A549 (cell line): ENCODE results near the gene PAX3. TPM values are rescaled to one million over a fixed set of nuclear protein-coding genes. Genes with fewer than 3 reads are reported as not detected.

Source experiments
- ATAC-seq, 2 experiments: fragments of 200-7000 bp in 1 of 2; fragments of >200 bp in 1 of 2; cut with Nextera tagmentation in 1 of 2; cut with Tn5 transposase in 1 of 2; 3 replicates each; pipeline versions ENCODE4 v1.8.0 to v1.9.1; 2018 to 2020; ENCODE audit warnings: mild to moderate bottlenecking in 1 of 2, moderate library complexity in 1 of 2
- CTCF ChIA-PET: fragments of 300-600 bp; sonication (Branson Sonifier 250); formaldehyde crosslinking; extraction: SDS; loops from one replicate; lab custom pipeline; 2021; ENCODE audit warnings: antibody characterized with exemption, inconsistent platforms; lab: Yijun Ruan, JAX
- POLR2A ChIA-PET: fragments of 350-600 bp; formaldehyde crosslinking; extraction: SDS; loops from one replicate; lab custom pipeline; 2021; ENCODE audit warnings: antibody characterized with exemption, inconsistent platforms; lab: Yijun Ruan, JAX
- DNase-seq, 2 experiments: peaks; one replicate each; pipeline versions ENCODE4 v3.0.0 to v3.0.0-alpha.2; 2011 to 2016; ENCODE audit warnings: low read depth in 1 of 2, low spot score in 1 of 2
- FAIRE-seq: peaks from 2 replicates; lab custom pipeline; 2011; peaks lifted over from hg19 to GRCh38; lab: Jason Lieb, UNC
- H3K27ac ChIP-seq, 2 experiments: fragments of >200 bp; sonication (Bioruptor Twin); formaldehyde crosslinking; 3 replicates each; pipeline ENCODE4 v1.5.1; 2016 to 2017
- H3K4me1 ChIP-seq: fragments of >200 bp; sonication (Bioruptor Twin); formaldehyde crosslinking; 3 replicates; pipeline ENCODE4 v1.6.1; 2016
- H3K4me2 ChIP-seq: fragments of >200 bp; sonication (Bioruptor Twin); formaldehyde crosslinking; 3 replicates; pipeline ENCODE4 v1.6.1; 2016
- H3K4me3 ChIP-seq: fragments of >200 bp; sonication (Bioruptor Twin); formaldehyde crosslinking; 3 replicates; pipeline ENCODE4 v1.5.1; 2016
- H3K9me3 ChIP-seq: fragments of >200 bp; sonication (Bioruptor Twin); formaldehyde crosslinking; 3 replicates; pipeline ENCODE4 v1.6.1; 2016
- BHLHE40 ChIP-seq: IDR thresholded peaks from 2 replicates; pipeline ENCODE4 v1.6.1; 2012; ENCODE audit warnings: low read depth, low read length, inconsistent platforms
- CBX8 ChIP-seq: fragments of 200-600 bp; sonication (generic); IDR thresholded peaks from 2 replicates; pipeline ENCODE4 v1.6.1; 2016
- CHD2 ChIP-seq: fragments of 150-350 bp; IDR thresholded peaks from 2 replicates; pipeline ENCODE4 v1.6.1; 2014; ENCODE audit warnings: low read length; ENCODE audit not compliant: partially characterized antibody
- EHMT2 ChIP-seq: fragments of 200-600 bp; sonication (generic); IDR thresholded peaks from 2 replicates; pipeline ENCODE4 v1.6.1; 2016; ENCODE audit warnings: antibody characterized with exemption, low read depth, mild to moderate bottlenecking, moderate library complexity
- FOSB ChIP-seq: fragments of 250-450 bp; sonication (Bioruptor Pico); IDR thresholded peaks from 2 replicates; pipeline ENCODE4 v1.5.0; 2020; ENCODE audit warnings: mild to moderate bottlenecking, moderate library complexity
- FOXS1 ChIP-seq: fragments of 250-450 bp; sonication (Bioruptor Pico); IDR thresholded peaks from 2 replicates; pipeline ENCODE4 v1.5.0; 2020; ENCODE audit warnings: mild to moderate bottlenecking, moderate library complexity
- HOXA7 ChIP-seq: fragments of 250-450 bp; sonication (Bioruptor Pico); IDR thresholded peaks from 2 replicates; pipeline ENCODE4 v1.5.0; 2020; ENCODE audit warnings: mild to moderate bottlenecking, moderate library complexity
- HOXB13 ChIP-seq: fragments of 250-450 bp; sonication (Bioruptor Pico); IDR thresholded peaks from 2 replicates; pipeline ENCODE4 v1.5.0; 2020; ENCODE audit warnings: low read depth, mild to moderate bottlenecking, moderate library complexity
- JUNB ChIP-seq: fragments of >200 bp; sonication (Bioruptor Twin); formaldehyde crosslinking; IDR thresholded peaks from 2 replicates; pipeline ENCODE4 v1.6.1; 2016
- KDM1A ChIP-seq: fragments of 200-600 bp; sonication (generic); IDR thresholded peaks from 2 replicates; pipeline ENCODE4 v1.6.1; 2016; ENCODE audit warnings: low read depth, mild to moderate bottlenecking
- KDM5A ChIP-seq: fragments of 200-600 bp; sonication (generic); IDR thresholded peaks from 2 replicates; pipeline ENCODE4 v1.6.1; 2016; ENCODE audit warnings: antibody characterized with exemption, mild to moderate bottlenecking
- MAFK ChIP-seq: fragments of 450-650 bp; IDR thresholded peaks from 2 replicates; pipeline ENCODE4 v1.6.1; 2014; ENCODE audit not compliant: partially characterized antibody
- NPAS2 ChIP-seq: fragments of 250-450 bp; sonication (Bioruptor Pico); IDR thresholded peaks from 2 replicates; pipeline ENCODE4 v1.8.0; 2022; ENCODE audit warnings: mild to moderate bottlenecking, moderate library complexity, borderline replicate concordance
- NR3C1 ChIP-seq: fragments of >200 bp; sonication (Bioruptor Twin); formaldehyde crosslinking; IDR thresholded peaks from 3 replicates; pipeline ENCODE4 v1.6.1; 2017
- POLR2AphosphoS2 ChIP-seq: conservative IDR thresholded peaks from 2 replicates; pipeline ENCODE4 v1.6.1; 2012; ENCODE audit warnings: low read length, improper control_type of control experiment, inconsistent platforms
- RARB ChIP-seq: fragments of 250-450 bp; sonication (Bioruptor Pico); IDR thresholded peaks from 2 replicates; pipeline ENCODE4 v1.8.0; 2021; ENCODE audit warnings: mild to moderate bottlenecking, moderate library complexity
- SREBF2 ChIP-seq: fragments of 450-650 bp; IDR thresholded peaks from 2 replicates; pipeline ENCODE4 v1.6.1; 2014; ENCODE audit warnings: mild to moderate bottlenecking, moderate library complexity
- TFCP2L1 ChIP-seq: fragments of 250-450 bp; sonication (Bioruptor Pico); IDR thresholded peaks from 2 replicates; pipeline ENCODE4 v1.5.0; 2021; ENCODE audit warnings: mild to moderate bottlenecking
- TP53 ChIP-seq: fragments of 250-450 bp; sonication (Bioruptor Pico); IDR thresholded peaks from 2 replicates; pipeline ENCODE4 v1.5.0; 2021; ENCODE audit warnings: mild to moderate bottlenecking, moderate library complexity
- ZC3H11A ChIP-seq: fragments of 450-650 bp; IDR thresholded peaks from 2 replicates; pipeline ENCODE4 v1.6.1; 2014; ENCODE audit warnings: antibody characterized with exemption, mild to moderate bottlenecking
- ZFP36 ChIP-seq: fragments of 450-650 bp; IDR thresholded peaks from 2 replicates; pipeline ENCODE4 v1.6.1; 2014; ENCODE audit warnings: borderline replicate concordance; ENCODE audit not compliant: partially characterized antibody
- WGBS: methylation state at CpG from one replicate; pipeline ENCODE4 v1.1.6; 2017; ENCODE audit errors: missing lambda C conversion rate; 5-methylcytosine and 5-hydroxymethylcytosine counted together
- polyA plus RNA-seq, 4 experiments: library from polyadenylated mRNA; depleted of rRNA in 3 of 4; stranded (reverse); fragments of >200 nt; fragmentation: RNase III in 1 of 4; extraction: RNeasy Plus Mini Kit Qiagen cat#74134 plus additional on column Dnase treatment in 1 of 4; gene quantifications; 2 replicates in 3 of 4; 3 replicates in 1 of 4; pipeline ENCODE4 v1.2.3, GENCODE V29; 2011 to 2017
- TF ChIP-seq, protein P1 (sequence below): IDR thresholded peaks from 2 replicates; pipeline ENCODE4 v1.6.1; 2012
- TF ChIP-seq, protein P2 (sequence below): fragments of >200 bp; sonication (Bioruptor Twin); formaldehyde crosslinking; IDR thresholded peaks from 2 replicates; pipeline ENCODE4 v1.6.1; 2016
- TF ChIP-seq, protein P3 (sequence below): IDR thresholded peaks from 2 replicates; pipeline ENCODE4 v1.6.1; 2012; ENCODE audit warnings: low read depth, borderline replicate concordance
- TF ChIP-seq, protein P4 (sequence below): fragments of >200 bp; sonication (Bioruptor Twin); formaldehyde crosslinking; IDR thresholded peaks from 3 replicates; pipeline ENCODE4 v1.6.1; 2016
- TF ChIP-seq, protein P5 (sequence below): IDR thresholded peaks from 2 replicates; pipeline ENCODE4 v1.6.1; 2012
- TF ChIP-seq, protein P6 (sequence below): fragments of 200-600 bp; sonication (generic); IDR thresholded peaks from 2 replicates; pipeline ENCODE4 v1.6.1; 2016; ENCODE audit warnings: antibody characterized with exemption, mild to moderate bottlenecking, moderate library complexity

PAX3 gene
- polyA plus RNA-seq, 2 of the 4 experiments (the other 2 are of a cell fraction) = not detected

DNA sequence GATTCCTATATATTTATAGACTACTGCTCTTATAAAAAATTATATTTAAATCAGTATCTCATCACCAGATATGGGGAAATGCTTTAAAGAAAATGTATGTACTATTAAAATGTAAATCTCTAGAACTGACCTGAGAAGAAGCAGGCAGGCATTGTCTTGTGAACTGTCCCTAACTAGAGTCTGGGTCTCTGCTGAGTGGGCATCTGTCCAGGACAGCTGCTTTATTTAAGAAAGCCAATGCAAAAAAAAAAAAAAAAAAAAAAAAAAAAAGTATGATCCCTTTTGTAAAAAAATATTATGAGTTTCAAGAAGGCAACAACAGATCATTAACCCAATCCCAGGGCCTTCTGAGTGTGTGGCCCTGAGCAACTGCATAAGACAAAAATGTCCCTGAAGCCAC lies 66.0 kb downstream of the PAX3 start:
- CTCF ChIA-PET = no interaction called here

DNA sequence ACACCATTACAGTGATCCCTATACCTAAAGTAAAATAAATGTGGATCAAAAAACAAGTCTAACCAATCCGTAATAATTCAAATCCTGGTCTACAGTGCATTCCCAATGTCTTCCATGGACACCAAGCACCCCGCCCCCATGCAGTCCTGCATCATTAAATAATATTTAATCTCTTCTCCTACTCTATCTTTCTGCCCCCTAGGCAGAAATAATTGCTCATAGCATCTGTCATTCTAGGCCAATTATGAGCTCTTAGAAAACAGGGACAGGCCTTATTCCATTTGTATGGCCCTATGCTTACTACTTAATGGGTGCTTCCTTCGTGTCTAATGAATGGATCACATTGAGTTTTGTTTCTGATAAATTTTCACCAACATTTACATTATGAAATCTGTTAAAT lies 66.4 kb downstream of the PAX3 start:
- ATAC-seq (no peak), FAIRE-seq (no peak), DNase-seq (no peak)
- TF ChIP-seq TFCP2L1 = no peak
- TF ChIP-seq CHD2 = no peak
- TF ChIP-seq BHLHE40 = no peak
- no peak for TF ChIP-seq TP53
- TF ChIP-seq, protein P1, sequence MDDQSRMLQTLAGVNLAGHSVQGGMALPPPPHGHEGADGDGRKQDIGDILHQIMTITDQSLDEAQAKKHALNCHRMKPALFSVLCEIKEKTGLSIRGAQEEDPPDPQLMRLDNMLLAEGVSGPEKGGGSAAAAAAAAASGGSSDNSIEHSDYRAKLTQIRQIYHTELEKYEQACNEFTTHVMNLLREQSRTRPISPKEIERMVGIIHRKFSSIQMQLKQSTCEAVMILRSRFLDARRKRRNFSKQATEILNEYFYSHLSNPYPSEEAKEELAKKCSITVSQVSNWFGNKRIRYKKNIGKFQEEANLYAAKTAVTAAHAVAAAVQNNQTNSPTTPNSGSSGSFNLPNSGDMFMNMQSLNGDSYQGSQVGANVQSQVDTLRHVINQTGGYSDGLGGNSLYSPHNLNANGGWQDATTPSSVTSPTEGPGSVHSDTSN = no peak
- TF ChIP-seq, protein P2, sequence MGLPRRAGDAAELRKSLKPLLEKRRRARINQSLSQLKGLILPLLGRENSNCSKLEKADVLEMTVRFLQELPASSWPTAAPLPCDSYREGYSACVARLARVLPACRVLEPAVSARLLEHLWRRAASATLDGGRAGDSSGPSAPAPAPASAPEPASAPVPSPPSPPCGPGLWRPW = no peak
- TF ChIP-seq KDM1A = no peak
- TF ChIP-seq NR3C1 = no peak
- TF ChIP-seq, protein P3, sequence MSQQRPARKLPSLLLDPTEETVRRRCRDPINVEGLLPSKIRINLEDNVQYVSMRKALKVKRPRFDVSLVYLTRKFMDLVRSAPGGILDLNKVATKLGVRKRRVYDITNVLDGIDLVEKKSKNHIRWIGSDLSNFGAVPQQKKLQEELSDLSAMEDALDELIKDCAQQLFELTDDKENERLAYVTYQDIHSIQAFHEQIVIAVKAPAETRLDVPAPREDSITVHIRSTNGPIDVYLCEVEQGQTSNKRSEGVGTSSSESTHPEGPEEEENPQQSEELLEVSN = no peak
- TF ChIP-seq, protein P4, sequence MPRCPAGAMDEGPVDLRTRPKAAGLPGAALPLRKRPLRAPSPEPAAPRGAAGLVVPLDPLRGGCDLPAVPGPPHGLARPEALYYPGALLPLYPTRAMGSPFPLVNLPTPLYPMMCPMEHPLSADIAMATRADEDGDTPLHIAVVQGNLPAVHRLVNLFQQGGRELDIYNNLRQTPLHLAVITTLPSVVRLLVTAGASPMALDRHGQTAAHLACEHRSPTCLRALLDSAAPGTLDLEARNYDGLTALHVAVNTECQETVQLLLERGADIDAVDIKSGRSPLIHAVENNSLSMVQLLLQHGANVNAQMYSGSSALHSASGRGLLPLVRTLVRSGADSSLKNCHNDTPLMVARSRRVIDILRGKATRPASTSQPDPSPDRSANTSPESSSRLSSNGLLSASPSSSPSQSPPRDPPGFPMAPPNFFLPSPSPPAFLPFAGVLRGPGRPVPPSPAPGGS = no peak
- no peak for TF ChIP-seq FOXS1 (CRISPR knock-in tag)
- TF ChIP-seq, protein P5, sequence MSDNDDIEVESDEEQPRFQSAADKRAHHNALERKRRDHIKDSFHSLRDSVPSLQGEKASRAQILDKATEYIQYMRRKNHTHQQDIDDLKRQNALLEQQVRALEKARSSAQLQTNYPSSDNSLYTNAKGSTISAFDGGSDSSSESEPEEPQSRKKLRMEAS = no peak
- CTCF ChIA-PET = no interaction called here
- no peaks in the 10 kb centered on the region for H3K9me3 ChIP-seq
- no peak overlapping the region for H3K27ac ChIP-seq
- no peak overlapping the region for H3K4me2 ChIP-seq
- no peak overlapping the region for H3K4me3 ChIP-seq
- POLR2A ChIA-PET = no interaction called here
- no peaks in the 10 kb centered on the region for H3K4me1 ChIP-seq
- 5% methylated on average over 3 of the region's 3 CpGs for WGBS

More for the DNA sequence above, 66.0 kb downstream of the PAX3 start:
- Histone ChIP-seq H3K4me3 (no peak overlapping the region), H3K4me1 (no peaks in the 10 kb centered on the region), H3K9me3 (no peaks in the 10 kb centered on the region), H3K4me2 (no peak overlapping the region), H3K27ac (no peak overlapping the region)
- FAIRE-seq (no peak), ATAC-seq (no peak), DNase-seq (no peak)
- TF ChIP-seq, protein P1 = no peak
- TF ChIP-seq JUNB (no peak), HOXA7 (CRISPR knock-in tag) (no peak), POLR2AphosphoS2 (no peak), BHLHE40 (no peak), ZC3H11A (no peak), NPAS2 (no peak), SREBF2 (no peak), FOSB (CRISPR knock-in tag) (no peak), CBX8 (no peak), HOXB13 (CRISPR knock-in tag) (no peak), KDM5A (no peak), RARB (CRISPR knock-in tag) (no peak), ZFP36 (no peak), EHMT2 (no peak), MAFK (no peak)
- TF ChIP-seq, protein P6, sequence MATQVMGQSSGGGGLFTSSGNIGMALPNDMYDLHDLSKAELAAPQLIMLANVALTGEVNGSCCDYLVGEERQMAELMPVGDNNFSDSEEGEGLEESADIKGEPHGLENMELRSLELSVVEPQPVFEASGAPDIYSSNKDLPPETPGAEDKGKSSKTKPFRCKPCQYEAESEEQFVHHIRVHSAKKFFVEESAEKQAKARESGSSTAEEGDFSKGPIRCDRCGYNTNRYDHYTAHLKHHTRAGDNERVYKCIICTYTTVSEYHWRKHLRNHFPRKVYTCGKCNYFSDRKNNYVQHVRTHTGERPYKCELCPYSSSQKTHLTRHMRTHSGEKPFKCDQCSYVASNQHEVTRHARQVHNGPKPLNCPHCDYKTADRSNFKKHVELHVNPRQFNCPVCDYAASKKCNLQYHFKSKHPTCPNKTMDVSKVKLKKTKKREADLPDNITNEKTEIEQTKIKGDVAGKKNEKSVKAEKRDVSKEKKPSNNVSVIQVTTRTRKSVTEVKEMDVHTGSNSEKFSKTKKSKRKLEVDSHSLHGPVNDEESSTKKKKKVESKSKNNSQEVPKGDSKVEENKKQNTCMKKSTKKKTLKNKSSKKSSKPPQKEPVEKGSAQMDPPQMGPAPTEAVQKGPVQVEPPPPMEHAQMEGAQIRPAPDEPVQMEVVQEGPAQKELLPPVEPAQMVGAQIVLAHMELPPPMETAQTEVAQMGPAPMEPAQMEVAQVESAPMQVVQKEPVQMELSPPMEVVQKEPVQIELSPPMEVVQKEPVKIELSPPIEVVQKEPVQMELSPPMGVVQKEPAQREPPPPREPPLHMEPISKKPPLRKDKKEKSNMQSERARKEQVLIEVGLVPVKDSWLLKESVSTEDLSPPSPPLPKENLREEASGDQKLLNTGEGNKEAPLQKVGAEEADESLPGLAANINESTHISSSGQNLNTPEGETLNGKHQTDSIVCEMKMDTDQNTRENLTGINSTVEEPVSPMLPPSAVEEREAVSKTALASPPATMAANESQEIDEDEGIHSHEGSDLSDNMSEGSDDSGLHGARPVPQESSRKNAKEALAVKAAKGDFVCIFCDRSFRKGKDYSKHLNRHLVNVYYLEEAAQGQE = no peak
- TF ChIP-seq, protein P4 = no peak
- POLR2A ChIA-PET = no interaction called here
